Activated gamma-delta T cell treated with Interleukin-2 at 50 U/mL for 16 hours (primary cell): ENCODE measurements around the gene TPRA1.

Experiments
- DNase-seq: peaks from one replicate; pipeline ENCODE4 v3.0.0-alpha.2; 2020

Gene TPRA1

GRCh38 chr3:127552038-127552437 lies 38.5 kb downstream of the TPRA1 start:
- no peak for DNase-seq

GRCh38 chr3:127551178-127551577 lies 39.4 kb downstream of the TPRA1 start:
- DNase-seq: no peak

DNA sequence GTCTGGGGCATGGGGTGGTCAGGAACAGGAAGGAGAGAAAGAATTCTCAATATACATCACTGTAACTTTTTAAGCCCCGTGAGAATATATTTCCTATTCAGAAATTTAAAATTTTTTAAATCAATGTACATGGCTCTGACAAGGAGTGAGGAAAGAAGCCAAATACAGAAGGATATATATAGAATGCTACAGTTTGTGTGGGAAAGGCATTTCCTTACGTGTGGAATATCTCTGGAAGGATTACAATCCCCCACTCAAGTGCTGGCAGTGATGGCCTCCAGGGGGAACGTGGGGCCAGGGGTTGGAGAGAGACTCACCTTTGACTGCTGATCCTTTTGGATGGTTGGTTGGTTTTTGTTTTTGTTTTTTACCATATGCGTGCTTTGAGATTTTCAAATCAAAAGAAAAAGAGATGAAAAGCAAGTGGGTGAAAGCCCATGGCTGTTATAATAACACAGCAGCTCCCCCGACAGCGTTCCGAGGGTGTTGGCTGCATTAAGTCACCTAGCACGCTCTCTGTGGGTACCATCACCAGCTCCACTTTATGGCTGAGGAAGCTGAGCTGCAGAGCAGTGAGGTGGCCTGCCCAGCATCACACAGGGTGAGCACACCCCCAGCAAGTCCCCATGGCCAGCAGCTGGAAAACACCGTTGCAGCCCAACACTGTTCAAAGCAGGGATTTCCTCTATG lies 39.9 kb downstream of the TPRA1 start:
- DNase-seq: no peak

- DNase-seq: no peak
Measured at GRCh38 chr3:127549826-127550467, 40.6 kb downstream of the TPRA1 start.

DNA sequence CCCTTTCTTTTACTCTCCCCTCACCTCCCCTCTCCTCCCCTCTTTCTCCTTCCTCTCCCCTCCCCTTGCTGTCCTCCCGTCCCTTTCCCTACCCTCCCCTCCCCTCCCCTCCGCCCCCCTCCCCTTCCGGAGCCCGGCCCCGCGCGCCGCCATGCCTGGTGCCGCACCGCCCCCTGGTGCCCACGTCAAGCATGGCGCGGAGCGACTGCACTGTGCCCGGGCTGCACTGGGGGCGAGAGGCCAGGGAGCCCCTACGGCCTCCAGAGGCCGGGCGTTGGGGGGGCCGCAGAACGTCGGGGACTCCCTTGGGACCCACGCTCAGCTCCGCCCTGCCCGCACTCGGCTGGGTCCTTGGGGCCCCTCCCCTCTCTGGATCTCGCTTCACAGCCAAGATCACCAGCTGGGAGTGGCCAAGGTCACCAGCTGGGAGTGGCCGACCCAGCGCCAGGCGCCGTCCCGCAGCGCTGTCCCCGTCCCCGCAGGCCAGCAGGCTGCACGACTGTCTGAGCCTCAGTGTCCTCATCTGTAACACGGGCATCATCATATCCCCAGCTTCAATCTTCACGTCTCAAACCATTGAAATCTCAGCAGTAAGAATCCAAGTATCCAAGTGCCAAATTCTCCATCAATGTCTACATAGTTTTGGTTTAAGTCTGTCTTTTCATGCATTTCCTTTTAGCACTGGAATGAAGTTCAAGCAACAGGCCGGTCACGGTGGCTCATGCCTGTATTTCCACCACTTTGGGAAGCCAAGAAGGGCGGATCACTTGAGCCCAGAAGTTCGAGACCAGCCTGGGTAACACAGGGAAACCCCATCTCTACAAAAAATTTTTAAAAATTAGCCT lies 42.5 kb downstream of the TPRA1 start:
- peak; percentile 76 for DNase-seq

GRCh38 chr3:127546970-127547733 lies 43.4 kb downstream of the TPRA1 start:
- no peak for DNase-seq

DNA sequence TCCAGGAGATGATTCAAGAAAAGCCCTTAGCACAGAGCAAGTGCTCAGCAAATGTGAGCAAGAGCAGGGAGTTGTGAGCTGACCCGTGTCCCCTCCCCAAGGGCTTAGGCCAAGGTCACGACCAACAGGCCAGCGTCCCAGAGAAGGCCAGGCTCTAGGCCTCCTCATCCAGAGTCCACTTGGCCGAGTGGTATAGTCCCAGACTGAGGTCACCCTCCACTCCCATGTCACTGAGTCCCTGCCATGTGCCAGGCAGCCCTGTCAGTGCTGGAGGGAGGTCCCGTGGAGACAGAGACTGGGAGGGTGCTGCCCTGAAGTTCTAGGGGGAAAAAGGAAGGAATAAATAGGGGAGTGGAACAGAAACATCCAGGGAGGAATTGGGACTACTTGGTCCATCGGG lies 44.0 kb downstream of the TPRA1 start:
- DNase-seq: no peak

GRCh38 chr3:127545711-127546457 lies 44.6 kb downstream of the TPRA1 start:
- no peak for DNase-seq

DNA sequence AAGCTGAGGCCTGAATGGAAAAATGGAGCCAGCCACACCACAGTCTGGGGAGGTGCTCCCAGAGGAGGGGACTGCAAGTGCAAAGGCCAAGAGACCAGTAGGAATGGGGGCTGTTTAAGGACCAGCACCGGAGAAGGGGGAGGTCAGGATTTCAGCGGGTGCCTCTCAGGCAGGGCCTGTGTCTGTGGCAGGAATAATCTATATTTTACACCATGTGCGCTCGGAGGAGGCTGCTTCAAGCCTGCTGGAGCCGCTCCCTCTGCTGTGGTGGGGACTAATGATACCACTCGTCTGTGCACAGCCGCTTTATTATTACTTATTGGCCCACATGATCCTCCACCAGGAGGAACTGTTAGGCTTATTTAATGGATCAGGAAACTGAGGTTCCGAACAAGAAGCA lies 45.3 kb downstream of the TPRA1 start:
- DNase-seq: no peak

DNA sequence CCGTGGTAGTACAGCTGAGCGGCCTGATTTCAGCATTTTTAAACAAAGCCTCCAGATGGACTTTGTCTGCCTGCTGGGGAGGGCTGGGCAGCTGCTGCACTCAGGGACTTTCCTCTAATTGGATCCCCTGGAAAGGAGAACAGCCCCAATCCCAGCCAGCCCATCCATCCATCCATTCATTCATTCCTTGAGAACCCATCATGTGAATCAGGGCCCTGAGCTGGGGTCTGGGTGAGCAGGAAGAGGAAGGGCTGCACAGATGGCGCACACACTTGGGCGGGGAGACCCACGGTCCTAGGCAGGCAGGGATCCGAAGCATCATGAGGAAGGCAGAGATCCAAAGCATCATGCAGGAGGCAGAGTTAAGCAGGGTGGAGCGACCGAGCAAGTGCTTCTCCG lies 45.7 kb downstream of the TPRA1 start:
- DNase-seq: no peak

- peak; percentile 66 for DNase-seq
Measured at GRCh38 chr3:127544192-127544802, 46.2 kb downstream of the TPRA1 start.

DNA sequence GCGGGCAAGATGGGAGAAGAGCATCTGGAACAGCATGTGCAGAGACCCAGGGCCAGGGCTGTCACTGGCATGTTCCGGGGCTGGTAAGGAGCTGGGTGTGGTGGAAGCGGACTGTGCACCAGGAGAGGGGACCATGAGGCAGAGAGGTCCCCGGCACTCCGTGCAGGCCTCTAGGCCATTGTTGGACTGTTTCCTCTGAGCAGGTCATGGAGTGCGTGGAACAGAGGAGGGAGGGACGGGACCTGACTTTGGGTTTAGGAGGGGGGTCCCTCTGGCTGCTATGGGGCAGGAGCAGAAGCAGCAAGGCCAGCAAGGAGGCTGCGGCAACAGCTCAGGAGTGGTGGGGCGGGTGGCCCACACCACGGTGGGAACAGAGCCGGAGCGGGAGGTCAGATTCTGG lies 47.1 kb downstream of the TPRA1 start:
- DNase-seq: no peak

DNA sequence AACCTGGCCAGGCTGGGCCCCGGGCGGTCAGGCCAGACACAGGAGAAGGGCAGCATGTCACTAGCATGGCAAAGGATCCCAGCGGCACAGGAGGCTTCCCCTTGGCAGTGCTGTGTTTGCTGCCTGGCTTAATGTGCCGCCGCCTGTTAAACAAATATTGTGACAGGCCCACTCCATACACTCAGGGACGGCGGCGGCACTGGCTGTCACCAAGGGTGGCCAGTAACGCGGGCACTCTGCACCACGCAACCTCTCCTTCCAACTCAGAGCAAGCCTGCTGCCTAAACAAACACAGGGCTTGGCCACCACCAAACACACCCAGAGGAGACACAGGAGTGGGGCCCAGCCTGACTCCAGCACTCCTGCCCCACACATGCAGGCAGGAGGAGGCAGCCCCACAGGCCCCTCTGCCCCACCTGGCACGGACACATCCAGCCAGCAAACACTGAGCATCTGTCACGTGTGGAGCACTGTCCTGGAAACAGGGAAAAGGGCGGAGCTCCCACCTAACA lies 48.0 kb downstream of the TPRA1 start:
- DNase-seq: no peak

DNA sequence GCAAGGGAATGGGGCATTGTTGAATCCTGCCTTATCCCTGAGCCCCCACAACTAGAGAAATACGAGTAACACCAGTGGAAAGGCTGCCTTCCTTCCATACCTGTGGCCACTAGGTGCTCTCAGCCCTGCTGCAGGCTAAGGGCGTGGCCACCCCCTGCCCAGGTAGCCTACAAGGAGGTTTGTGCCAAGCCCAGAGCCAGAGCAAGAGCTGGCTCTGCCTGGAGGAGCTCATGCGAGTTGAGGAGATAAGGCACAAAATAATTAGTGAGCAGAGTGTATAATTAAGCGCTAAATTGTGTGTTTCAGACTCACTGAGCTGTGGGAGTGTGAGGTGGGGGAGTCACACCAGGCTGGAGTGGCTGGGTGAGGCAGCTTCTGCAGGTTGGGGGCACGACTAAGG lies 49.2 kb downstream of the TPRA1 start:
- DNase-seq: no peak

- DNase-seq: no peak
Measured at GRCh38 chr3:127539366-127540060, 51.0 kb downstream of the TPRA1 start.

DNA sequence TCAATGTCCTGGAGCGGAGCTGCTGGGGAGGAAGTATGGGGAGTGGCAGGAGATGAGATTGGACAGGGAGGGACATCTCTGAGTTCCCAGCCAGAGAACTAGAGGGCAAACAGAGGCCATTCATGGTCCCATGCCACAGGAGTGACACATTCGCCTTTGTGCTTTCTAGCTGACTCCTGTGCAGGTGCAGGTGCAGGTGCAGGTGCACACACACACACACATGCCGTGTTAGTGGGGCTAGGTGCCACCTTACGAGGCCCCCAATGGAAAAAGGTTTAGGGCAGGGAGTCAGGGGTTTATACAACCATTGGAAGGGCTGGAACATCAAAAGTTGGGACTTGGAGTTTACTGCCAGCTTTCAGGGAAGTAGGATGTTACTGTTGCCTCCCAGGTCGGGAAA lies 52.0 kb downstream of the TPRA1 start:
- DNase-seq: no peak

GRCh38 chr3:127536830-127537812 lies 53.4 kb downstream of the TPRA1 start:
- no peak for DNase-seq

DNA sequence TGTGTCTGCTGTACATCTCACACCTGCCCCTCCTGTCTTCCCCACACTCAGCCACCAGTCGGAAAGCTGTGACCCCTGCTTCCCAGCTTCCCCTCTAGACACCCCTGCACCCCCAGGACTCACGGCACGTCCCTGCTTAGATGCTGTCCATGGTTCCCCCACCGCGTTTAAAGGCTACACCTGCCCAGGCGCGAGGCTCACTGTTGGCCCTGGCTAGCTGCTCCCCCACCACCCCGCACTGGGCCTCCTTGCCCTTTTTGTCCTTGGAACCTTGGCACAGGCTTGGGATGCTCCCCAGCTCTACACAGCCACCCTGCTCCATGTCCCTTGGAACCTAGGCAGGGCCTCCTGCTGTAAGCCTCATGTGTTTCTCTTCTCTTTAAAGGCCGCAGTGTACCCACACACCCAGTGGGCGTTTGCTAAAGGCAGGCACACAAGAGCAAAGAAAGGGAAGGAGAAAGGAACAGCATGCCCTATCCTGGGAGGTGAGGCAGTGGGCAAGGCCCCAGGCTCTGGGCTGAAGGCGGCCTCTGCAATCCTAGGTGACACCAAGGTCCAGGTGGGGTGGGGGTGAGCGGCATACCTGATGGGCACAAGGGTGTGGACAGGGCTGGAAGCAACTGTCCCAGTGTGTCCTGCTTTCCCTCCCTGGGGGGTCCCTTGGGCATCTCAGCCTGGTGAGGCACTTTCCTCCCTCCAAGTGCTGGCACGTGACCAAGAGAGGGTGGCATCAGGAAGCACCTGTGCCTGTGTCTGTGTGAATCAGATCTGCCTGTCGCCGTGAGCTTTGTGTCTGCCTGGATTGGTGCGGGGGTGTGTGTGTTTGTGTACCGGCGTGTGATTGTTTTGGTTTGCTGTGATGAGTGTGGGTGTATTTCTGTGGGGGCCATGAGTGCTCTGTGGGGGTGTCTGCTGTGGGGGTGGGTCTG lies 54.4 kb downstream of the TPRA1 start:
- DNase-seq: no peak
